BJ (cell line): ENCODE results near the gene BCHE. TPM values are rescaled to one million over a fixed set of nuclear protein-coding genes. Genes with fewer than 3 reads are reported as not detected.

Experiments
- CTCF ChIA-PET: fragments of 350-600 bp; formaldehyde crosslinking; extraction: SDS; loops from one replicate; lab custom pipeline; 2021; ENCODE audit warnings: antibody characterized with exemption, inconsistent platforms; lab: Yijun Ruan, JAX
- POLR2A ChIA-PET: fragments of 300-600 bp; sonication (Branson Sonifier 250); formaldehyde crosslinking; extraction: SDS; loops from one replicate; lab custom pipeline; 2021; ENCODE audit warnings: antibody characterized with exemption; lab: Charles Lee
- DNase-seq: peaks from one replicate; pipeline ENCODE4 v3.0.0-alpha.2; 2011; ENCODE audit warnings: low read depth
- H3K27me3 ChIP-seq: 2 replicates; pipeline ENCODE4 v1.6.0; 2011; ENCODE audit warnings: low read length; ENCODE audit not compliant: control insufficient read depth, insufficient read depth
- H3K36me3 ChIP-seq: 2 replicates; pipeline ENCODE4 v1.5.1; 2011; ENCODE audit warnings: low read length; ENCODE audit not compliant: control insufficient read depth, insufficient read depth
- H3K4me3 ChIP-seq: 2 replicates; pipeline ENCODE4 v1.5.1; 2011; ENCODE audit warnings: low read depth, mild to moderate bottlenecking, control low read depth, low read length
- CTCF ChIP-seq: IDR thresholded peaks from 2 replicates; pipeline ENCODE4 v1.5.1; 2011; ENCODE audit warnings: low read depth, mild to moderate bottlenecking, control low read depth, inconsistent platforms, low read length, moderate library complexity; ENCODE audit not compliant: insufficient read depth
- polyA plus RNA-seq: library from polyadenylated mRNA; depleted of rRNA; stranded (reverse); fragments of >200 nt; gene quantifications from 2 replicates; pipeline ENCODE4 v1.2.3, GENCODE V29; 2011

The BCHE gene
- polyA plus RNA-seq, 1 experiment = not detected

- ChIA-PET POLR2A (no interaction called here), CTCF (interaction anchor here (1.0 kb wide), 1 partner anchor 25 kb away, joined by 3 read pairs; no protein-coding TSS in a partner anchor)
- no peak overlapping the region for H3K4me3 ChIP-seq
- H3K27me3 ChIP-seq = no peaks in the 10 kb centered on the region
- no peak for DNase-seq
- 0 out of 2 replicates have a peak, but pooled peaks have one; percentile 15 for TF ChIP-seq CTCF
- H3K36me3 ChIP-seq = no peaks in the 10 kb centered on the region
These were observed 17.5 kb upstream of the BCHE start for GRCh38 chr3:165854696-165855095.

GRCh38 chr3:165852711-165853110, 15.5 kb upstream of the BCHE start:
- H3K27me3 ChIP-seq = no peaks in the 10 kb centered on the region
- H3K36me3 ChIP-seq = no peaks in the 10 kb centered on the region
- no peak overlapping the region for H3K4me3 ChIP-seq
- no peak for DNase-seq
- ChIA-PET POLR2A (no interaction called here), CTCF (no interaction called here)
- TF ChIP-seq CTCF = no peak

GRCh38 chr3:165852191-165852590, 15.0 kb upstream of the BCHE start:
- TF ChIP-seq CTCF = no peak
- ChIA-PET CTCF (no interaction called here), POLR2A (no interaction called here)
- Histone ChIP-seq H3K27me3 (no peaks in the 10 kb centered on the region), H3K4me3 (no peak overlapping the region), H3K36me3 (no peaks in the 10 kb centered on the region)
- no peak for DNase-seq

- DNase-seq = no peak
- POLR2A ChIA-PET = no interaction called here
- no peak overlapping the region for H3K4me3 ChIP-seq
- CTCF ChIA-PET = no interaction called here
- no peaks in the 10 kb centered on the region for H3K27me3 ChIP-seq
- no peaks in the 10 kb centered on the region for H3K36me3 ChIP-seq
- TF ChIP-seq CTCF = no peak
These were observed 8.8 kb upstream of the BCHE start for GRCh38 chr3:165846056-165846455.

GRCh38 chr3:165839296-165840076, 2.3 kb upstream of the BCHE start:
- Histone ChIP-seq H3K4me3 (no peak overlapping the region), H3K27me3 (no peaks in the 10 kb centered on the region), H3K36me3 (no peaks in the 10 kb centered on the region)
- POLR2A ChIA-PET = no interaction called here
- no peak for TF ChIP-seq CTCF
- CTCF ChIA-PET = no interaction called here
- no peak for DNase-seq
